Stomach smooth muscle (tissue), 2 donors: ENCODE data around the gene GPRC5A.
"Not testable (repeated sequence)": the region's sequence is repeated elsewhere in the genome, so short reads cannot be mapped to it uniquely, and the experiment has no call there.

Source experiments
- H3K27ac ChIP-seq: one replicate; pipeline ENCODE4 v1.7.0; 2013; ENCODE audit warnings: mild to moderate bottlenecking, low read length, inconsistent platforms
- H3K27me3 ChIP-seq, 2 donors: one replicate each; pipeline ENCODE4 v1.7.0; 2013; ENCODE audit warnings: low read length in 2 of 2; ENCODE audit not compliant: insufficient read depth in 2 of 2, control insufficient read depth in 1 of 2
- H3K36me3 ChIP-seq, 2 donors: one replicate each; pipeline ENCODE4 v1.7.0; 2013; ENCODE audit warnings: low read length in 2 of 2; ENCODE audit not compliant: control insufficient read depth in 2 of 2, insufficient read depth in 2 of 2
- H3K4me1 ChIP-seq: one replicate; pipeline ENCODE4 v1.7.0; 2013; ENCODE audit warnings: low read length; ENCODE audit not compliant: control insufficient read depth, insufficient read depth
- H3K4me3 ChIP-seq, 2 donors: one replicate each; pipeline ENCODE4 v1.7.0; 2013; ENCODE audit warnings: low read length in 2 of 2
- H3K9ac ChIP-seq, 2 donors: one replicate each; pipeline ENCODE4 v1.7.0; 2013; ENCODE audit warnings: low read length in 2 of 2, mild to moderate bottlenecking in 1 of 2
- H3K9me3 ChIP-seq, 2 donors: one replicate each; pipeline ENCODE4 v1.7.0; 2013; ENCODE audit warnings: low read length in 2 of 2; ENCODE audit not compliant: control insufficient read depth in 2 of 2
- donor health status: healthy.
- donor health status: Pancreatic carcinoma.

The GPRC5A gene

GRCh38 chr12:12872934-12873275 is 18.5 kb upstream of the GPRC5A start:
- no peak overlapping the region for H3K4me3 ChIP-seq
- H3K36me3 ChIP-seq, result no peaks in the 10 kb centered on the region
- H3K9me3 ChIP-seq, result peaks cover 0 to 2% of the 10 kb centered on the region in 2 donors
- no peak overlapping the region for H3K27ac ChIP-seq
- no peaks in the 10 kb centered on the region for H3K27me3 ChIP-seq
- no peak overlapping the region for H3K9ac ChIP-seq
- H3K4me1 ChIP-seq, result no peaks in the 10 kb centered on the region

- Histone ChIP-seq H3K9me3 (peaks cover 0 to 2% of the 10 kb centered on the region in 2 donors), H3K27me3 (no peaks in the 10 kb centered on the region), H3K4me1 (no peaks in the 10 kb centered on the region), H3K9ac (no peak overlapping the region), H3K4me3 (no peak overlapping the region), H3K36me3 (no peaks in the 10 kb centered on the region), H3K27ac (no peak overlapping the region)
Measured at GRCh38 chr12:12874029-12874428, 17.3 kb upstream of the GPRC5A start.

- not testable (repeated sequence) for H3K27ac ChIP-seq, H3K4me1 ChIP-seq, H3K9ac ChIP-seq, H3K27me3 ChIP-seq, H3K36me3 ChIP-seq, H3K4me3 ChIP-seq, H3K9me3 ChIP-seq
Measured at GRCh38 chr12:12875301-12875700, 16.1 kb upstream of the GPRC5A start.

- Histone ChIP-seq H3K4me3 (no peak overlapping the region), H3K4me1 (no peaks in the 10 kb centered on the region), H3K27ac (no peak overlapping the region), H3K9ac (no peak overlapping the region), H3K27me3 (no peaks in the 10 kb centered on the region), H3K9me3 (no peaks in the 10 kb centered on the region), H3K36me3 (no peaks in the 10 kb centered on the region)
Measured at GRCh38 chr12:12877153-12877768, 14.1 kb upstream of the GPRC5A start.

- Histone ChIP-seq H3K9me3 (no peaks in the 10 kb centered on the region), H3K9ac (no peak overlapping the region), H3K27me3 (no peaks in the 10 kb centered on the region), H3K4me1 (no peaks in the 10 kb centered on the region), H3K4me3 (no peak overlapping the region), H3K27ac (no peak overlapping the region), H3K36me3 (no peaks in the 10 kb centered on the region)
Measured at GRCh38 chr12:12877781-12878455, 13.4 kb upstream of the GPRC5A start.

GRCh38 chr12:12880537-12880936 is 10.8 kb upstream of the GPRC5A start:
- H3K9ac ChIP-seq, result no peak overlapping the region
- H3K4me1 ChIP-seq, result no peaks in the 10 kb centered on the region
- H3K27ac ChIP-seq, result no peak overlapping the region
- H3K27me3 ChIP-seq, result no peaks in the 10 kb centered on the region
- H3K4me3 ChIP-seq, result no peak overlapping the region
- H3K9me3 ChIP-seq, result no peaks in the 10 kb centered on the region
- no peaks in the 10 kb centered on the region for H3K36me3 ChIP-seq

GRCh38 chr12:12881151-12881909 is 10.0 kb upstream of the GPRC5A start:
- no peak overlapping the region for H3K4me3 ChIP-seq
- H3K36me3 ChIP-seq, result no peaks in the 10 kb centered on the region
- H3K4me1 ChIP-seq, result no peaks in the 10 kb centered on the region
- H3K9me3 ChIP-seq, result no peaks in the 10 kb centered on the region
- no peak overlapping the region for H3K27ac ChIP-seq
- no peak overlapping the region for H3K9ac ChIP-seq
- no peaks in the 10 kb centered on the region for H3K27me3 ChIP-seq

- Histone ChIP-seq H3K27ac (no peak overlapping the region), H3K4me1 (no peaks in the 10 kb centered on the region), H3K9me3 (no peaks in the 10 kb centered on the region), H3K36me3 (no peaks in the 10 kb centered on the region), H3K27me3 (no peaks in the 10 kb centered on the region), H3K9ac (no peak overlapping the region), H3K4me3 (no peak overlapping the region)
Measured at GRCh38 chr12:12882288-12882687, 9.1 kb upstream of the GPRC5A start.

GRCh38 chr12:12883369-12884001 is 7.9 kb upstream of the GPRC5A start:
- H3K4me3 ChIP-seq, result no peak overlapping the region
- no peaks in the 10 kb centered on the region for H3K9me3 ChIP-seq
- H3K36me3 ChIP-seq, result no peaks in the 10 kb centered on the region
- H3K9ac ChIP-seq, result no peak overlapping the region
- H3K27me3 ChIP-seq, result no peaks in the 10 kb centered on the region
- H3K27ac ChIP-seq, result no peak overlapping the region
- H3K4me1 ChIP-seq, result no peaks in the 10 kb centered on the region

- no peaks in the 10 kb centered on the region for H3K27me3 ChIP-seq
- H3K9me3 ChIP-seq, result no peaks in the 10 kb centered on the region
- H3K27ac ChIP-seq, result no peak overlapping the region
- H3K36me3 ChIP-seq, result no peaks in the 10 kb centered on the region
- no peak overlapping the region for H3K9ac ChIP-seq
- no peak overlapping the region for H3K4me3 ChIP-seq
- no peaks in the 10 kb centered on the region for H3K4me1 ChIP-seq
Measured at GRCh38 chr12:12885096-12885792, 6.1 kb upstream of the GPRC5A start.
